ENCODE measurements around the gene GUCY1A2.

GUCY1A2 gene

DNA sequence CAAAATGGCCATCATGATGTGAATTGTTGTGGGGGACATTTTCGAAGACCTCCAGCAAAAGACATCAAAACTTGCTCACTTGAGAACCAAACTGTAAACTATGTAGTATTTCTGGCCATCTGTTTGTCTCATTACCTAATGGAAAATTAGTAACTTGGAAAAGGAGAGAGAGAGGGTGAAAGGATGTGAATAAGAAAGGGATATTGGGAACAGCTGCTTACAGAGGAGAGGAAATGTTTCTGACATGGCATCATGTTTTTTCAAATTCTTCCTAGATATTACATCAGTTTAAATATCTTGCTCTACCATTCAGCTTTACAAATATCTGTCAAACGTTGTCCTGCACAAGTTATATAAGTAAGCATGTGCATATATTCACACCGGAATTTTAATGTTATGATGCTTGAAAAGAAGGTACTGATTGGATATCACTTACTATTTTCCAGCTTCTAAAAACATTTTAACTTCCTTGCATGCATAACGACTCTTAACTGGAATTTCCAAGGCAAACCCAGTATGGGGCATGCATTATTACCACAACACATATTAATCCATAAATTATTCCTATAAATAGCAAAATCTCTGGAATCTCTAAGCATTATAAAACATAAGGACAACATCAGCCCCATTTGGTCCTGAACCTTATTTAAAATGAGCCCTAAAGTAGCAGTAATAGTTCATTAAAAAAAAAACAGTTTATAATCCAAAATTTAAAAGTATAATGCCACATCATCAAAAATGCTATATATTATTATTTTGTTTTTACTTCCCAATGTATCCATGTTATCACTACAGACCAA lies 20.0 kb downstream of the GUCY1A2 start:
- DNase-seq (ENCODE audit: low spot score): no peak

DNA sequence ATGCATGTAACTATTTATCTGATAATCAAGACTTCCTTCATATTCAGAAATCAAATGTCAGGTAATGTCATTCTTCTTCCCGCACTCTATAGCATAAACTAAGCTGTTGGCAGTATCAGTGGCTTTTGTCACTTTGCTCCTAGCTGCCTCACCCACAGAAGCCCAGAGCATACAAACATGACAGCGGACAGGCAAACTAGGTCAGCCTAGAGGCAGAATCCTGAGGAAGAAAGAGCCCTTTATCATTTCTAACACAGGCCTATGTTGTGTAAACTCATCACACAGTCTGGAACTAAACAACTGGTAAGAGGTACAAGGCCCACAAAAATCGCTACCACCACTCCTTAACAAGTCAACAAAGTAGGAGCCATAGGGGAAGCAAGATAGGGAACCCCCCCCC lies 21.0 kb downstream of the GUCY1A2 start:
- DNase-seq (ENCODE audit: low spot score): no peak

- DNase-seq (ENCODE audit: low spot score): no peak
These were observed 21.6 kb downstream of the GUCY1A2 start for GRCh38 chr11:106996691-106997090.

GRCh38 chr11:106990331-106990730 lies 27.9 kb downstream of the GUCY1A2 start:
- DNase-seq (ENCODE audit: low spot score): no peak

DNA sequence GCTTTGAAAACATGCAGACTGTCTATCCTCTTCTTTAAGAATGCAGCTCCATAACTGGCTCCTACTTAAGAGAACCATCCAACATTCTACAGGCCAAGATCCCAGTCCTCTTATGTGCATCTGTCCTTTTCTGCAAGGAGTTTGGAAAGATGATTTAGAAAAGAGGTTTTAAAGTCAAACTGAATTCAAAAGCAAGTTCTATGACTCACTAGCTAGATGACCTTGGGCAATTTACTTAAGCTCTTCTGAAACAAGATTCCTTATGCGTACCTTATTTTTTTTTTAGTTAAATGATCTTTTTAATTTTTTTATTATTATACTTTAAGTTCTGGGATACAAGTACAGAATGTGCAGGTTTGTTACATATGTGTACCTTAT lies 29.2 kb downstream of the GUCY1A2 start:
- DNase-seq (ENCODE audit: low spot score): no peak

DNA sequence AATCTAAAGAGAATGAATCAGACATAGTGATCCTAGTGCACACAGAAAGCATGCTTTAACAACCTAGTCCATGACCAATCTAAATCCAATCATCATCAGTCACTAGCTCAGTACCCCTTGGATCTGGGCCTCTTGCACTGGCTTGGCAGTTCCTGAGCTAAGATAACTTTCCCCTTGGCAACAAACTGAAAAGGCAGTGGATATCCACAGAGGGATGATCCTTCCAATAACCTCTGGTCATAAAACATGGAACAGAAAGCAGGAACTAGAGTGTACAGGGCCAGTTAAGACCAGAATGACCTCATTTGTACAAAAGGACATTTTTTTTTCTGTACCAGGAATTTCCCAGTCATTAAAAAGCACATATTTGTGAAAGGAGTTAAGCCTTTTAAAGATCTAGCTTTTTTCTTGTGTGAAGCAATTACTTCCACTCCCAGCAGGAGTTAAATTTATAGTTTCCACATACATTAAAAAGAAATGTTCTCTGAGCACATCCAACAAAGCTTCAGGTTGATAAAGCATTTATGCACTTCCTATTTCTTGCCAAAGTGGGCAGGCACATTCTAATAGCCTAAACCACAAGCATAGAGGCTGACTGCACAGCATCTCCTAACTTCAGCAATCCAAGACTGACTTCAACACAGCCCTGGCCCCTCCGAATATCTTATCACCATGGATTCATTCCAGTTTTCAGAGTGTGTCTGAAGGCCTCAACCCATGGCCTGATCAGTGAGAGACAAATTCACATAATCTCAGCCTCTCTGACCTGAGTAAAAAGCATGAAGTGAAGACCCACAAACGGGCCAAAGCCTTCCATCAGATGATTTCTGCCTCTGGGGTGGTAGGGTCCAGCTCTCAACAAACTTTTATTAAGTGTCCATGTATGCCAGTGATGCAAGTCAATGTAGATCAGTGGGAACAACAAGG lies 29.9 kb downstream of the GUCY1A2 start:
- no peak for DNase-seq (ENCODE audit: low spot score)

GRCh38 chr11:106986673-106987072 lies 31.6 kb downstream of the GUCY1A2 start:
- DNase-seq (ENCODE audit: low spot score): no peak

DNA sequence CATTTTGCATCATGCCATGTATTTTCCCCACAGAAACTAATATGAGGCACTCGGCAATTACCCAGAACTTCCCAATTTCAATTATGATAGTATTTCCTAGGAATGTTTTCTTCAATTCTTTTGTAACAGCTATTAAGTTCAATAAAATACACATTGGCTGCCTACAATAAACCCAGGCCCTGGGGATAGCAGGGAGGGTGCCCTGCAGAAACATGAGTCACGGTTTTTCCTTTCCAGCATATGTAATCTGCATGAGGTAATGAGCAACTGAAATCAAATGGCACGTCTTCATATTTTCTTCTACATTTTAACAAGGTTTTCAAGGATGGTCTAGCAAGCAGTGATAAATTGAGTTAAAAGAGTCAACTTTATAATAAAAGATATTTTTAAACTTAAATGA lies 32.0 kb downstream of the GUCY1A2 start:
- no peak for DNase-seq (ENCODE audit: low spot score)

DNA sequence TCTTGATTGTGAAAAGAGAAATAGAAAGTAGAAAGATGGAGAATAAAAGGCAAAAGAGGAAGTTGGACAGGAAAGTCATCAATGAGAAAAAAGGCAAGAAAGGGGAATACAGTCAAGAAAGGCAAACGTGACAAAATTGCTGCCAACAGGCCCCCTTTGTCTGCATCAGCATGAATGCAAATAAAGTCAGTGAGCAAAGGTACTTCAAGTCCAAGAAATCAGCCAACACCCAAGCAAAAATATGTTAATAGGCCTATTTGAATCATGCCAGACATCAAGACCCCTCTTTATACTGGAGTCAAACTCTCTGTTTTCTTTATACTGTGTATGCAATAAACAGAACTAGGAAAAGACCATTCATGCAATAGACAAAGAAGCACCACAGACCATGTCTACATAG lies 34.3 kb downstream of the GUCY1A2 start:
- no peak for DNase-seq (ENCODE audit: low spot score)

DNA sequence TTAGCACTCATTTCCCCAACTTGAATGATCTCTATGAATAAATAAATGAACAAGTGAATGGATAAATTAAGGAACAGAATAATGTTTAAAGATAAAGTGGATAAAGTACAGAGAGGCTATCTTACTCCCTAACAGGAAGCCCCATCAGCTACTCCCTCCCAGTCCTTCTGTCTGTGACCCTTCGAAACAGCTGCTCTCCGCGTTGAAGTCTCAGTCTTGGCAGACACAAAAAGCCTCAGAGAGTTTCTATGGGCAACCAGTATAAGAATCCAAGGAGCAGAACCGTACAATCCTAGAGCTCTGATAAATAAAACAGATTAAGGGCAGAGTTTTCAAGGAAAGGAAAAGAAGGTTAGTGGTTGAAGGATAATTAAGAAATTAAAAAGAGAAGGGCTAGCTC lies 35.0 kb downstream of the GUCY1A2 start:
- DNase-seq (ENCODE audit: low spot score): no peak

DNA sequence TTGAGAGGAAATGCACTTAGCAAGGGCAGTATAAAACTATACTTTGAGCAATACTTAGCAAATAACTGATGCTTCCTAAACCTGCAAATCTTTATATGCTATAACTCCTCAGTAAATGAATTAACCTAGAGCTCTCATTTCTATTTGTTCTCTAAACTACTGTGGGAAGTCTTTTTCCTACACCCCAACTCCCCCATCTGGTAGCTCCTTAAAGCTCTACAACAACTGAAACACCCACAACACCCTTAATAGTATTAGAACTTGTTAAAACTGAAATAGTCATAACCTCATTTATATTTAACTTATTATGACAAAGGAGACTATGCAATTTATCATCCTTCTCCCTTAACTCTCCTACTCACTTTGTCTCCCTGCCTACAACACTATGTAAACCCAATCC lies 43.4 kb downstream of the GUCY1A2 start:
- DNase-seq (ENCODE audit: low spot score): no peak

- no peak for DNase-seq (ENCODE audit: low spot score)
These were observed 46.4 kb downstream of the GUCY1A2 start for GRCh38 chr11:106971864-106972263.

DNA sequence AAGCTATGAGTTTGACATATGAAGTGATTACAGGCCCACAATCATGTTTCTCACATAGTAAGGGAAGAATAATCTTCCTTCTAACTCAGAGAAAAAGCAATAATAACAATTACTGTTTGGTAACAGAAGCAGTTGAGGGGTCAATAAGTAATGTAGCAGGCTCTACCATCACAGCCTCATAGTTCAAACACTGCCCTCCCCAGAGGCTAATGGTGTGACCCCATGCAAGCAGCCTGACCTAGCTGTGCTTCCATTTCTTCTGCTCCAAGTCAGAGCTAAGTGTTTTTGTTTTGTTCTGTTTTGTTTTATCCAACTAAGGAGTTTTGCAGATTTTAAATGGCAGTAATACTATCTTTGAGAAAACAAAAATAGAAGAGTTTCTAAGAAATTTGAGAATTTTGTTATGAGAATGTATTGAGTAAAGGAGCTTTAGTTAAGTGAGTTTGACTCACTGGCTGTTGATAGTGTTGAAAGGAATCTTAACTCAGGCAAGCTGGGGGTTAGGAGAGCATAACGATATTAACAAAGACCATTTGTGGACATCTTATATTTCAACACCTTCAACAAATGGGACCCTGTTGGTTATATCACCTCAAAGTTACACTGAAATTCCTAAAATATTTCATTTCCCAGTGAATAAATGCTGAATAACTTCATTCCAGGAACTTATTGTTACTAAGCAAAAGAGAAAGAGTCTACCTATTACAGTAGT lies 48.5 kb downstream of the GUCY1A2 start:
- no peak for DNase-seq (ENCODE audit: low spot score)

- DNase-seq (ENCODE audit: low spot score): no peak
These were observed 55.3 kb downstream of the GUCY1A2 start for GRCh38 chr11:106962995-106963394.

DNA sequence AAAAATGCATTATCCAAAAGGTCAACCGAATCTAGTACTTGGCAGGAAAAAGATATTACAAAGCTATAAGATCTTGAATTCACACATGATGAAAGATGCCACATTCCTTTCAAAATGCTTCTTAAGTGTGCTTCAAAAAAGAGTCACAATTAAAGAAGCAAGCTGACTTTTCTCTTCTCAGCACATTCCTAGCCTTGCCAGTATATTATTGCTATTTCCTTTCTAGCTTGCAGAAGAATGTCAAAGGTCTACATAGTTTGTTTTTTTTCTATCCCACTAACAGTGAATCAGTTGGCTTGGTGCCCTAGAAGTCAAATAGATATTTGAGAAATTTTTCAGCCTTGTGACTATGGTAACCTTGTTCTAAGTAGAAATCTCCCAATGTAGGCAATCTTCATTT lies 56.8 kb downstream of the GUCY1A2 start:
- no peak for DNase-seq (ENCODE audit: low spot score)

DNA sequence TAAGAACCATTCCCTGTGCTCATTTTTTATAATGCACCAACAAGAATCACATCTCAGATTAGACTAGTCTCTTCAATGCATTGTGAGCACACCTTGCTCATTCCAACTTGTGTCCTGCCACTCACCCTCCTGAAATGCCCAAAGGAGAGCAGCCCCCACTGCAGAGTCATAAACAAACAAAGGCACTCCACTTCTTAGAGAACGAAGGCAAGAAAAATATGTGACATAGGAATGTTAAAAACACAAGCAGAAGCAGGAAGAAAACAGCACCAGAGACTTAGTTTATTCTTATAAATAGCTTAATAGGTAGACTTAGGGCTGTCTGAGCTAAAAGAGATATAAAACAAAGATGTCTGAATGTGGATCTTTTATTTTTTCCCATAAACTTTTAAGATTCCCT lies 57.2 kb downstream of the GUCY1A2 start:
- DNase-seq (ENCODE audit: low spot score): no peak

DNA sequence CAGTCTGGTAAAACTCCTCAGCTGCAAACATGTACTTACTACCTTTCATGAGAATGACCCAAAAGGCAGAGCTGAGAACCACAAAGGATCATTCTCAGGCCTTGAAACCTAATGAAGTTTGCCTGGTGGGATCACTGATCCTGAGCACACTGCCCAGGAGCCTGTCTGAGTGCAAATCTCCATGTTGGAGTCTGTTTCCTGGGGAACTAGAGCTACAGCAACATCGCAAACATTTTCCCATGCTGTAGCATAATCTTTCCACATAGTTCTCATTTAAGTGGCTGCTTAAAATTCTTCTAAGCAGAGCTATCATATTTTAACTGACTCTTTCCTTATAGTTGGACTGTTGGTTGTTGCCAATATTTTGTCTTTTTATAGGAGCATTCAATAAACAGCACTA lies 58.5 kb downstream of the GUCY1A2 start:
- no peak for DNase-seq (ENCODE audit: low spot score)

DNA sequence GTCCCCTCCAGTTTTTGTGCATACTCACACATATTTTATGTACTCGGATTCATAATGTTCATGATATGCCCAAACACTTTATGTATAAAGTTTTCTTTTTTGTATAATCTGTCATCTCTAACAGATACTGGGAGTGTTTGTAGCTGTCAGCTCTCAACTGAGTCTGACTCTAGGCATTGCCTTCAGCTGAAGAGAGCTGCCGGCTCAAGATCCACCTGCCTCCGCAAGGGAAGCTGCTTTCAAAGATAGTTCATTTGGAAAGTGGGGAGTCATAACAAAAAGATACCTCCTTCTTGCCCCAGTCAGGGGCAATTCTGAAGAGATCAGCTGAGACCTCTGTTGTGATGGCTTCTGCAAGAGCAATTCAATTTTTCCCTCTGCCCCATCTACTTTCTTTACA lies 58.9 kb downstream of the GUCY1A2 start:
- no peak for DNase-seq (ENCODE audit: low spot score)

DNA sequence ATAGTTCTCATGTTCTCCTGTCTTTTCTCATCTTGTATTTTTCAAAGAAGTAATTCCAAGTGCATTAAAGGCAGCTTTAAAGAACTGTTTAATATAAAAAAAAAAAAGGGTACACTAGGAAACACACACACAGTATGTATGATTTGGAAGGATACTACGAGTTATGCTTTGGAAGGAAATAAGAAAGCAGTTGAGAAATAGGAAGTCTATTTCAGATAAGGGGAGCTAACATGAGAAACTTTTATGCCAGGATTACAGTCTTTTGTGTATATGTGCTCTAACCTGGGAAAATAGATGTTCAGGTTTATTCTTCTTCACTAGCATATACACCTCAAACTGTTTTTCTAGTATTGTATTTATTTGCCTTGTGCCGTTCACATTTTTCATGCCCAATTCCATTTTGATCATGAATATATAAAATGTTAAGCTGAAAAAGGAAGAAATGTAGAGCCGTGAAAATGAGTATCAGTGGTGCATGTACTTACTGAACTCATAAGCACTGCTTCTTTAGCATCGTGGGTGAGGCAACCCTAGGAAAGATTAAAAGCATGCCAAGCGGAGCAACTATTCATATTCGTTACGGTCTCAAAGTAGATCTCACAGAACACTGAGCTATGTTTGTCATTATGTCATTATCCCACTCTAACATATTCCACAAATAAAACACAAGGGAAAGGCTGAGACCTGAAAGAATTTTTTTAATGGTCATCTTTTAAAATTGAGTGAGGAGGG lies 59.6 kb downstream of the GUCY1A2 start:
- no peak for DNase-seq (ENCODE audit: low spot score)

GRCh38 chr11:106957030-106957482 lies 61.2 kb downstream of the GUCY1A2 start:
- no peak for DNase-seq (ENCODE audit: low spot score)

DNA sequence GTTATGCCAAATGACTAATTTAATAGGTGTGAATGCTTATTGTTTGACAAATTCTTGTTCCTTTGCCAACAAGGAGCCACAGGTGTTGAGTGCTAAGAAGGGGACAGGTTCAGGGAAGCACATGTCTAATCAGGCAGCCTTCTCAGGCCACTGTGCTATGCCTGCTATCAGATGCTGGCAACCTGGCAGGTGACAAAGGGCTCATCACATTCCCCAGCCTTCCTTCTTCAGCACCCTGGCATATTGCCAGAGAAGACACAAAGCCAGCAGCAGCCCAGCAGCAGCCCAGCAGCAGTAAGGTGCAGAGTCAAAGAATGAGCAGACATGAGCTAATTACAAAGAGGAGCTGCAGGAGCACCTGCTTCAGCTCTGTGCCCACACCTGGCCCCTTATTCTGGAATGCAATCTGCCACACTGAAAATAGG lies 68.2 kb downstream of the GUCY1A2 start:
- DNase-seq (ENCODE audit: low spot score): no peak

DNA sequence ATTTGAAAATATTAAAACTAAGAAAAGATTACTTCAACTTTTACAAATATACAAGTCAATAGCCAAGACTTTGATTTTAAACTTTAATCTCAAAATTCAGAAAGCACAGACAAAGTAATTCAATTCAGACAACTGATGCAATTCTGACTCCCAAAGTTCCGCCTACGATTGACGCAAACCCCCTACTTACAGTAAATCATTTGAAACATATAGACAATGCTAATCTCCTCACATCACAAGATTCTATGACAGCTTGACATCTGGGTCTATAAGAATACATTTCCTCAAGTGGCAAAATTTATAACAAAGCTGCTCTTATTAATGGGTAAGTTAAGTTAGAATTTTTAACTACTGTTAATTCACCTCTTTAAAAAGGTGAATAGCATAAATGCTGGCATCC lies 75.2 kb downstream of the GUCY1A2 start:
- DNase-seq (ENCODE audit: low spot score): no peak
